Measurements from ENCODE around the gene VPS11.

The VPS11 gene

DNA sequence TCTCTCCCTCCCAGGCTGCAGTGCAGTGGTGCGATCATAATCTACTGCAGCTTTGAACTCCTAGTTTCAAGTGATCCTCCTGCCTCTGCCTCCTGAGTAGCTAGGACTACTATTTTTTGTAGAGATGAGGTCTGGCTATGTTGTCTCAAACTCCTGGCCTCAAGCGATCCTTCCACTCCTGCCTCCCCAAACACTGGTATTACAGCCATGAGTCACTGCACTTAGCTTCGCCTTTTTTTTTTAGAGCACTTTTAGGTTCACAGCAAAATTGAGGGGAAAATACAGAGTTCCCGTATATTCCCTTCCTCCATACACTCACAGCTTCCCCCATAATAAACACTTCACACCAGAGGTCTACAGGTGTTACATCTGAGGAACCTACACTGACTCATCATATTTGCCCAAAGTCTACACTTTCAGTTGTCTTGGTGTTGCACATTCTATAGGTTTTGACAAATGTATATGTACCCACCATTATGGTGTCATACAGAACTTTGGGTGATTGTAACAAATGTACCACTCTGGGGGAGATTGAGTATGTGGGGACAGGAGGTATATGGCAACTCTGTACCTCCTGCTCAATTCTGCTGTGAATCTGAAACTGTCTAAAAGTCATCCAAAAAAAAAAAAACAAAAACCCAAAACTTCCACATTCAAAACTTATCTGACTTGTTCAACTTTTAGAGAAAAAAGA is 25.6 kb upstream of the VPS11 start:
- no peak overlapping the region for H3K9ac ChIP-seq (ENCODE audit: low read length)
- H3K4me1 ChIP-seq (ENCODE audit: control insufficient read depth, insufficient read depth, low read length): no peaks in the 10 kb centered on the region
- no peaks in the 10 kb centered on the region for H3K9me3 ChIP-seq (ENCODE audit: control insufficient read depth, low read length)
- H3K4me3 ChIP-seq (ENCODE audit: low read length): no peak overlapping the region
- H3K27me3 ChIP-seq (ENCODE audit: control insufficient read depth, insufficient read depth, low read length): no peaks in the 10 kb centered on the region
- H3K36me3 ChIP-seq (ENCODE audit: control insufficient read depth, insufficient read depth, low read length): peaks cover 10% of the 10 kb centered on the region

GRCh38 chr11:119042927-119043326 is 24.7 kb upstream of the VPS11 start:
- H3K9ac ChIP-seq (ENCODE audit: low read length): no peak overlapping the region
- no peaks in the 10 kb centered on the region for H3K9me3 ChIP-seq (ENCODE audit: control insufficient read depth, low read length)
- no peaks in the 10 kb centered on the region for H3K27me3 ChIP-seq (ENCODE audit: control insufficient read depth, insufficient read depth, low read length)
- H3K36me3 ChIP-seq (ENCODE audit: control insufficient read depth, insufficient read depth, low read length): peaks cover 17% of the 10 kb centered on the region
- no peaks in the 10 kb centered on the region for H3K4me1 ChIP-seq (ENCODE audit: control insufficient read depth, insufficient read depth, low read length)
- no peak overlapping the region for H3K4me3 ChIP-seq (ENCODE audit: low read length)

- H3K9me3 ChIP-seq (ENCODE audit: control insufficient read depth, low read length): no peaks in the 10 kb centered on the region
- H3K9ac ChIP-seq (ENCODE audit: low read length): no peak overlapping the region
- H3K27me3 ChIP-seq (ENCODE audit: control insufficient read depth, insufficient read depth, low read length): no peaks in the 10 kb centered on the region
- H3K4me3 ChIP-seq (ENCODE audit: low read length): no peak overlapping the region
- no peaks in the 10 kb centered on the region for H3K4me1 ChIP-seq (ENCODE audit: control insufficient read depth, insufficient read depth, low read length)
- peaks cover 29% of the 10 kb centered on the region for H3K36me3 ChIP-seq (ENCODE audit: control insufficient read depth, insufficient read depth, low read length)
These were observed 22.9 kb upstream of the VPS11 start for GRCh38 chr11:119044708-119045107.

- Histone ChIP-seq H3K36me3 (ENCODE audit: control insufficient read depth, insufficient read depth, low read length) (peaks cover 29% of the 10 kb centered on the region), H3K4me1 (ENCODE audit: control insufficient read depth, insufficient read depth, low read length) (no peaks in the 10 kb centered on the region), H3K4me3 (ENCODE audit: low read length) (no peak overlapping the region), H3K9me3 (ENCODE audit: control insufficient read depth, low read length) (no peaks in the 10 kb centered on the region), H3K27me3 (ENCODE audit: control insufficient read depth, insufficient read depth, low read length) (no peaks in the 10 kb centered on the region), H3K9ac (ENCODE audit: low read length) (no peak overlapping the region)
These were observed 21.1 kb upstream of the VPS11 start for GRCh38 chr11:119046489-119046888.

DNA sequence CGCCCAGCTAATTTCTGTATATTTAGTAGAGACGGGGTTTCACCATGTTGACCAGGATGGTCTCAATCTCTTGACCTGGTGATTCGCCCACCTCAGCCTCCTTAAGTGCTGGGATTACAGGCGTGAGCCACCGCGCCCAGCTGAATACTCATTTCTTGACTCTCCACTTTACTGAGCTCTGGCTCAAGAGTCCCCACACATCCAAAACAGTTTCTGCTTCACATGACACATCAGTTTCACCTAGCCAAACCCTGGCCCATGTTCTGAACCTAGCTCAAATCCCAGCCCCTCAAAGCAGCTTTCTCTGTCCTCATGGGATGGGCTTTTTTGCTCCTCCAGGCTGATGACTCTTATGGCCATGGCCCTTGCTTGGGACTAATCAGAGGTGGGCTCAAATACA is 20.4 kb upstream of the VPS11 start:
- Histone ChIP-seq H3K9ac (ENCODE audit: low read length) (no peak overlapping the region), H3K9me3 (ENCODE audit: control insufficient read depth, low read length) (no peaks in the 10 kb centered on the region), H3K36me3 (ENCODE audit: control insufficient read depth, insufficient read depth, low read length) (peaks cover 33% of the 10 kb centered on the region), H3K4me3 (ENCODE audit: low read length) (no peak overlapping the region), H3K4me1 (ENCODE audit: control insufficient read depth, insufficient read depth, low read length) (no peaks in the 10 kb centered on the region), H3K27me3 (ENCODE audit: control insufficient read depth, insufficient read depth, low read length) (no peaks in the 10 kb centered on the region)

DNA sequence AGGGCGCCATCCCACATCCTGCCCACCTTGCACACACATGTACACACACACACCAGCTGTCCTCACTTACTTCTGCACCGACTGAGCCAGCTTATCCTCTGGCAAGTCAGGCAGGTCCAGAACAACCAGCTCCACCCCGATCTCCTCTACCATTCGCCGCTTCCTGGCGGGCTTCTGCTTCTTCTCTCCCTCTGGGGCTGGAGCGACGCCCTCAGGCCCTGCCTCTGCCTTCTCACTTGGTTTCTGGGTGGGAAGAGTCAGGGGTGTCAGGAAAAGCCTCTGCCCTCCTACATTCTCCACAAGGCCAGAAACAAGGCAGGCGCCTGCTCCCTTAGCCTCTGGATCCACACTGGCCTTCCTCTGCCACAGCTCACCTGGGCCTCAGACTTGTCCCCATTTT is 19.0 kb upstream of the VPS11 start:
- no peak overlapping the region for H3K9ac ChIP-seq (ENCODE audit: low read length)
- no peak overlapping the region for H3K4me3 ChIP-seq (ENCODE audit: low read length)
- no peaks in the 10 kb centered on the region for H3K9me3 ChIP-seq (ENCODE audit: control insufficient read depth, low read length)
- H3K4me1 ChIP-seq (ENCODE audit: control insufficient read depth, insufficient read depth, low read length): no peaks in the 10 kb centered on the region
- H3K27me3 ChIP-seq (ENCODE audit: control insufficient read depth, insufficient read depth, low read length): no peaks in the 10 kb centered on the region
- peaks cover 43% of the 10 kb centered on the region for H3K36me3 ChIP-seq (ENCODE audit: control insufficient read depth, insufficient read depth, low read length)

DNA sequence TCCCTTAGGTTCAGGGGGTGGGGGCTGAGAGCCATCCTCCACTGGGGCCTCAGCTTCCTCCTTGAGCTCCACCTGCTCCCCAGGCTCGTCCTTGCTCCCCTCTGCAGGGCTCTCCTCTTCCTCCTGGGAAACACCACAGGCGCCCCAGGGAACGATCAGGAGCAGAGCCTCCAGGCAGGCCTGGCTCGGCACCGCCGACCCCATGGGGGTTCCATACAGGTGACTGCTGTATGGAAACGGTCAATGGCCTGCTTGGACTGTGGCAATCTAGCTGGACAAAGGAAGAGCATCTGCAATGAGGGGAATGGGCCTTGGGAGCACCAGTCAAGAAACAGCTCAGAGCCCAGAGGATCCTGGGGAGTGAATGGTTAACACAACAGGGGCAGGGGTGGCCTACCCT is 18.5 kb upstream of the VPS11 start:
- Histone ChIP-seq H3K4me3 (ENCODE audit: low read length) (no peak overlapping the region), H3K27me3 (ENCODE audit: control insufficient read depth, insufficient read depth, low read length) (no peaks in the 10 kb centered on the region), H3K9ac (ENCODE audit: low read length) (no peak overlapping the region), H3K9me3 (ENCODE audit: control insufficient read depth, low read length) (no peaks in the 10 kb centered on the region), H3K4me1 (ENCODE audit: control insufficient read depth, insufficient read depth, low read length) (no peaks in the 10 kb centered on the region), H3K36me3 (ENCODE audit: control insufficient read depth, insufficient read depth, low read length) (peaks cover 43% of the 10 kb centered on the region)

DNA sequence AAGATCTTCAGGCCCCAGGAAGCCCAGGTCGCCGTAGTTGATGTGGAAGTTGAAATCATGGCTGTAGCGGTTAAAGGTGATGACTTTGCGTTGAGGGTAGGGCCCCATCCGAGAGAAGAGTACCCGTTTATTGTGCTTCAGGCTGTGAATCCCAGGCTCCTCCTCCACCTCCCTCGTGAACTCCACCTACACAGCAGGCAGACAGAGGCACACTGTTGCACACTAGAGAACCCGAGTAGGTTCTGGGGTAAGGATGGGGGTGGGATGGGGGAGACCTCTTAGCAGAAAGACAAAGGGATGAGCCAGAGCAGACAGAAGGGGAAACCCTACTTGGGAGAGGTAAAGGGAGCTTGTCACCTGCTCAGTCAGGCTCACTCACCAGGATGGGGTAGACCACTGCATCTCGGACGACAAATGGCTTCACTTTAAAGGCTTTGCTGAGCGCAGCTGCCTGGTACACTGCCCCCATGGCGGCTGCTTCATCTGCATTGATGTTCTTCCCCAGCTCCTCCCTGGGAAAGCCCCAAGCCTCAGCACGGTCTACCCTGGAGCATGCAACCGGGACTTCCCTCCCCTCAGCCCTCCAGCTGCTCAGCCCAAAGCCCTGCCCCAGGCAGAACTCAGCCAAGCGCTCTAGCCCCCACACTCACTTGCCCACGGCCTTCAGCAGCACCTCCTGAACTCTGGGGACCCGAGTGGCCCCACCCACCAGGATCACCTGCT is 16.0 kb upstream of the VPS11 start:
- Histone ChIP-seq H3K4me1 (ENCODE audit: control insufficient read depth, insufficient read depth, low read length) (peaks cover 15% of the 10 kb centered on the region), H3K9ac (ENCODE audit: low read length) (no peak overlapping the region), H3K36me3 (ENCODE audit: control insufficient read depth, insufficient read depth, low read length) (peaks cover 43% of the 10 kb centered on the region), H3K27me3 (ENCODE audit: control insufficient read depth, insufficient read depth, low read length) (no peaks in the 10 kb centered on the region), H3K4me3 (ENCODE audit: low read length) (no peak overlapping the region), H3K9me3 (ENCODE audit: control insufficient read depth, low read length) (no peaks in the 10 kb centered on the region)

- Histone ChIP-seq H3K4me1 (ENCODE audit: control insufficient read depth, insufficient read depth, low read length) (peaks cover 15% of the 10 kb centered on the region), H3K27me3 (ENCODE audit: control insufficient read depth, insufficient read depth, low read length) (no peaks in the 10 kb centered on the region), H3K9ac (ENCODE audit: low read length) (no peak overlapping the region), H3K9me3 (ENCODE audit: control insufficient read depth, low read length) (no peaks in the 10 kb centered on the region), H3K36me3 (ENCODE audit: control insufficient read depth, insufficient read depth, low read length) (peaks cover 42% of the 10 kb centered on the region), H3K4me3 (ENCODE audit: low read length) (no peak overlapping the region)
These were observed 15.3 kb upstream of the VPS11 start for GRCh38 chr11:119052163-119052814.

DNA sequence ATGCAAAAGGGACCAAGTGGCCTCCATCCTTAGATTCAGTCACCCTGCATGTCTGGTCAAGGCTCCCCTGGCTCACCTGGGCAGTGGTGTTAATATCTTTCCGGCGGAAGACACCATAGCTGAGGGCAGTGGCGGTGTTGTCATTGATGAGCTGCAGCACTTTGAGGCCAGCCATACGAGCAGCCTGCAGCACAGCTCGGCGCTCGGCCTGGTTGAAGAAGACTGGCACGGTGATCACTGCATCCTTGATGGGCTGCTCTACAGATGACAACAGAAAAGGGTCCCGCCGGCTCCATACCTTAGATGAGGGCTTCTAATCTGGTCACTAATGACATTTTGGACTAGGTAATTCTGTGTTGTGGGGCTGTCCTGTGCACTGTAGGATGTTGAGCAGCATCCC is 13.2 kb upstream of the VPS11 start:
- Histone ChIP-seq H3K9ac (ENCODE audit: low read length) (no peak overlapping the region), H3K4me1 (ENCODE audit: control insufficient read depth, insufficient read depth, low read length) (peaks cover 15% of the 10 kb centered on the region), H3K9me3 (ENCODE audit: control insufficient read depth, low read length) (no peaks in the 10 kb centered on the region), H3K4me3 (ENCODE audit: low read length) (no peak overlapping the region), H3K27me3 (ENCODE audit: control insufficient read depth, insufficient read depth, low read length) (no peaks in the 10 kb centered on the region), H3K36me3 (ENCODE audit: control insufficient read depth, insufficient read depth, low read length) (peaks cover 26% of the 10 kb centered on the region)

GRCh38 chr11:119055901-119056300 is 11.7 kb upstream of the VPS11 start:
- Histone ChIP-seq H3K4me3 (ENCODE audit: low read length) (peak overlapping the region; percentile 60), H3K9me3 (ENCODE audit: control insufficient read depth, low read length) (no peaks in the 10 kb centered on the region), H3K36me3 (ENCODE audit: control insufficient read depth, insufficient read depth, low read length) (peaks cover 24% of the 10 kb centered on the region), H3K9ac (ENCODE audit: low read length) (peak overlapping the region; percentile 75), H3K4me1 (ENCODE audit: control insufficient read depth, insufficient read depth, low read length) (peaks cover 15% of the 10 kb centered on the region), H3K27me3 (ENCODE audit: control insufficient read depth, insufficient read depth, low read length) (no peaks in the 10 kb centered on the region)

DNA sequence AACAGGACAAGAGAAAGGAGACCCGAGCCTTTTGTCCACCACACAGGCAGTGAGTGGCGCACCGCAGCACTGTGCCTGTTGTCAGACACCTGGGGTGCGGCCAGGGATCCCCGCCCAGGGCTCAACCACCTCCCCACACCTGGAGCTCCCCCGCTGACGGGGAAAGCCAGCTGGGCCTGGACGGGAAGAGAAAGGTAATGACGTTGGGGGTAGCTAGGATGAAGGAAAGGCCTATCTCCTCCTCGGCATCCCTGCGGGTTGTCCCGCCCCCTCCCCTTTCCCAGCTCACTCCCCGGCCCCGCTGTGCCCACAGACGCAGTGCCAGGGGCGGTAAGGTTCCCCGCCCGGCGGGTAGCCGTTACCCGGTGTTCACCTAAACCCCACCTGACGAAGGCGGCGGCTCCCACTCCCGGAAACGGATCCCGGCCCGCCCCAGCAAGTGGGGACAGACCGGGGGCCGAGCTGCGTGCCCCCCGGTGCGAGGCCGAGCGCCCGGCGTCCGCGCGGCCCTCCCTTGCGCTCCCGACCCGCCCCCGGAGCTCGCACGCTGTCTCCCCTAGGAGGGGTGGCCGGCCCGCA is 11.1 kb upstream of the VPS11 start:
- Histone ChIP-seq H3K9me3 (ENCODE audit: control insufficient read depth, low read length) (no peaks in the 10 kb centered on the region), H3K27me3 (ENCODE audit: control insufficient read depth, insufficient read depth, low read length) (no peaks in the 10 kb centered on the region), H3K9ac (ENCODE audit: low read length) (peak overlapping the region; percentile 75), H3K4me1 (ENCODE audit: control insufficient read depth, insufficient read depth, low read length) (peaks cover 15% of the 10 kb centered on the region), H3K4me3 (ENCODE audit: low read length) (peak overlapping the region; percentile 60), H3K36me3 (ENCODE audit: control insufficient read depth, insufficient read depth, low read length) (peaks cover 24% of the 10 kb centered on the region)

Measured in mucosa of stomach (tissue), 1 donor.